Stimulated activated CD4-positive, alpha-beta T cell treated with anti-CD3 and anti-CD28 coated beads, Interleukin-12 subunit alpha, Interleukin-12 subunit beta, amount 100 ng/mL, for 4 hours (primary cell): ENCODE results near the gene AKT3.

Experiments
- DNase-seq: peaks from one replicate; pipeline ENCODE4 v3.0.0-alpha.2; 2020

AKT3 gene

GRCh38 chr1:243501002-243501401, 349.0 kb downstream of the AKT3 start:
- no peak for DNase-seq

GRCh38 chr1:243500512-243500911, 349.5 kb downstream of the AKT3 start:
- no peak for DNase-seq

GRCh38 chr1:243499711-243500110, 350.3 kb downstream of the AKT3 start:
- DNase-seq, result no peak

GRCh38 chr1:243499248-243499647, 350.8 kb downstream of the AKT3 start:
- no peak for DNase-seq

- DNase-seq, result no peak
Observed at GRCh38 chr1:243497939-243498681, 351.9 kb downstream of the AKT3 start.

GRCh38 chr1:243496806-243497205, 353.2 kb downstream of the AKT3 start:
- DNase-seq, result no peak

- no peak for DNase-seq
Observed at GRCh38 chr1:243496187-243496646, 353.8 kb downstream of the AKT3 start.

- DNase-seq, result no peak
Observed at GRCh38 chr1:243495442-243496186, 354.4 kb downstream of the AKT3 start.

- no peak for DNase-seq
Observed at GRCh38 chr1:243494741-243495431, 355.2 kb downstream of the AKT3 start.

GRCh38 chr1:243493156-243494129, 356.6 kb downstream of the AKT3 start:
- no peak for DNase-seq

- no peak for DNase-seq
Observed at GRCh38 chr1:243490748-243491686, 359.0 kb downstream of the AKT3 start.

GRCh38 chr1:243489681-243490546, 360.1 kb downstream of the AKT3 start:
- no peak for DNase-seq

GRCh38 chr1:243489158-243489527, 360.9 kb downstream of the AKT3 start:
- no peak for DNase-seq

GRCh38 chr1:243488459-243489157, 361.4 kb downstream of the AKT3 start:
- no peak for DNase-seq

- DNase-seq, result no peak
Observed at GRCh38 chr1:243487649-243488227, 362.3 kb downstream of the AKT3 start.

GRCh38 chr1:243487036-243487648, 362.9 kb downstream of the AKT3 start:
- no peak for DNase-seq

- no peak for DNase-seq
Observed at GRCh38 chr1:243483952-243484351, 366.1 kb downstream of the AKT3 start.

- DNase-seq, result no peak
Observed at GRCh38 chr1:243483071-243483771, 366.8 kb downstream of the AKT3 start.
